Gastroesophageal sphincter (tissue), 4 donors: ENCODE data around the gene EVI2A. TPM values are rescaled to one million over a fixed set of nuclear protein-coding genes. Genes with fewer than 3 reads are reported as not detected.
"Not testable (repeated sequence)": the region's sequence is repeated elsewhere in the genome, so short reads cannot be mapped to it uniquely, and the experiment has no call there.

Source experiments
- ATAC-seq: fragments of 150-250 bp; one replicate; pipeline ENCODE4 v1.9.1; 2016; ENCODE audit warnings: mild to moderate bottlenecking, moderate library complexity
- H3K27ac ChIP-seq, 4 donors: fragments of 200-600 bp; sonication (generic) in 3 of 4; 1 replicate in 3 of 4; 2 replicates in 1 of 4; pipeline ENCODE4 v1.5.1; 2016 to 2019
- H3K27me3 ChIP-seq: fragments of 200-600 bp; sonication (generic); one replicate; pipeline ENCODE4 v1.5.1; 2019
- H3K36me3 ChIP-seq, 2 donors: fragments of 200-600 bp; sonication (generic); one replicate each; pipeline ENCODE4 v1.5.1; 2019; ENCODE audit warnings: control low read depth in 1 of 2
- H3K4me1 ChIP-seq, 3 donors: fragments of 200-600 bp; sonication (generic); 1 replicate in 2 of 3; 2 replicates in 1 of 3; pipeline ENCODE4 v1.5.1; 2016 to 2019; ENCODE audit warnings: control low read depth in 2 of 3
- H3K4me3 ChIP-seq, 2 donors: fragments of 200-600 bp; sonication (generic); one replicate each; pipeline ENCODE4 v1.5.1; 2019; ENCODE audit warnings: mild to moderate bottlenecking in 1 of 2, moderate library complexity in 1 of 2
- H3K9me3 ChIP-seq, 3 donors: fragments of 200-600 bp; sonication (generic); one replicate each; pipeline ENCODE4 v1.5.1; 2017 to 2019; ENCODE audit warnings: control low read depth in 2 of 3
- CTCF ChIP-seq, 4 experiments: fragments of 200-600 bp in 2 of 4; fragments of 450-650 bp in 2 of 4; sonication (generic) in 1 of 4; IDR thresholded peaks; one replicate each; pipeline ENCODE4 v1.5.1; 2017 to 2019; ENCODE audit warnings: antibody characterized with exemption in 4 of 4, mild to moderate bottlenecking in 2 of 4, moderate library complexity in 2 of 4
- EP300 ChIP-seq: sonication (generic); formaldehyde crosslinking; IDR thresholded peaks from one replicate; pipeline ENCODE4 v1.6.1; 2017; ENCODE audit warnings: antibody characterized with exemption, mild to moderate bottlenecking
- POLR2A ChIP-seq, 2 donors: fragments of 450-650 bp; IDR thresholded peaks; one replicate each; pipeline ENCODE4 v1.6.1; 2017; ENCODE audit warnings: antibody characterized with exemption in 2 of 2, mild to moderate bottlenecking in 2 of 2, moderate library complexity in 1 of 2
- POLR2AphosphoS5 ChIP-seq: sonication (generic); formaldehyde crosslinking; IDR thresholded peaks from one replicate; pipeline ENCODE4 v1.6.1; 2017; ENCODE audit warnings: antibody characterized with exemption
- WGBS, 2 donors: methylation state at CpG; one replicate each; pipeline ENCODE4 v1.1.5; 2018; ENCODE audit warnings: low coverage in 1 of 2; 5-methylcytosine and 5-hydroxymethylcytosine counted together
- total RNA-seq, 4 donors: library from RNA; depleted of rRNA; stranded (reverse); fragments of >200 nt; gene quantifications; one replicate each; pipeline ENCODE4 v1.1.0, GENCODE V29; 2016

EVI2A gene
- total RNA-seq, 4 donors from 2014 or later: 0.31 to 13.6 (median 5.3) TPM

GRCh38 chr17:31293581-31293980 is 27.8 kb downstream of the EVI2A start:
- 90 to 100% methylated on average over 2 of the region's 2 CpGs for WGBS, 2 donors
- no peak for ATAC-seq
- Histone ChIP-seq H3K36me3 (no peaks in the 10 kb centered on the region), H3K27ac (no peak overlapping the region), H3K4me1 (no peaks in the 10 kb centered on the region), H3K4me3 (no peak overlapping the region), H3K9me3 (no peaks in the 10 kb centered on the region), H3K27me3 (no peaks in the 10 kb centered on the region)
- TF ChIP-seq EP300 (no peak), POLR2AphosphoS5 (no peak), CTCF (IDR thresholded peaks at IDR 0.05) (no peak), POLR2A (IDR thresholded peaks at IDR 0.05) (no peak)

GRCh38 chr17:31291820-31292219 is 29.6 kb downstream of the EVI2A start:
- H3K27ac ChIP-seq: no peak overlapping the region
- no peak overlapping the region for H3K4me3 ChIP-seq
- no peak for ATAC-seq
- no peak for TF ChIP-seq POLR2AphosphoS5
- no peak for TF ChIP-seq CTCF (IDR thresholded peaks at IDR 0.05)
- TF ChIP-seq POLR2A (IDR thresholded peaks at IDR 0.05): no peak
- TF ChIP-seq EP300: no peak
- no peaks in the 10 kb centered on the region for H3K4me1 ChIP-seq
- H3K36me3 ChIP-seq: peaks cover 0 to 8% of the 10 kb centered on the region in 2 donors
- no peaks in the 10 kb centered on the region for H3K27me3 ChIP-seq
- no peaks in the 10 kb centered on the region for H3K9me3 ChIP-seq

GRCh38 chr17:31289790-31290189 is 31.6 kb downstream of the EVI2A start:
- no peaks in the 10 kb centered on the region for H3K4me1 ChIP-seq
- no peak for ATAC-seq
- WGBS, 2 donors: 48 to 52% methylated on average over 3 of the region's 3 CpGs

GRCh38 chr17:31287932-31288331 is 33.5 kb downstream of the EVI2A start:
- not testable (repeated sequence) for H3K4me1 ChIP-seq, H3K9me3 ChIP-seq, H3K27ac ChIP-seq, H3K27me3 ChIP-seq, H3K4me3 ChIP-seq, ATAC-seq
- WGBS, 2 donors: no CpG with 5 or more reads among the region's 1 CpG
- peaks cover 0 to 19% of the 10 kb centered on the region in 2 donors for H3K36me3 ChIP-seq

More at GRCh38 chr17:31289790-31290189, 31.6 kb downstream of the EVI2A start:
- H3K27me3 ChIP-seq: no peaks in the 10 kb centered on the region
- H3K9me3 ChIP-seq: no peaks in the 10 kb centered on the region
- no peak overlapping the region for H3K27ac ChIP-seq
- peaks cover 0 to 10% of the 10 kb centered on the region in 2 donors for H3K36me3 ChIP-seq
- no peak overlapping the region for H3K4me3 ChIP-seq
- no peak for TF ChIP-seq POLR2AphosphoS5
- no peak for TF ChIP-seq EP300
- TF ChIP-seq CTCF (IDR thresholded peaks at IDR 0.05): no peak
- no peak for TF ChIP-seq POLR2A (IDR thresholded peaks at IDR 0.05)

GRCh38 chr17:31286587-31286986 is 34.8 kb downstream of the EVI2A start:
- Histone ChIP-seq H3K27me3 (no peaks in the 10 kb centered on the region), H3K36me3 (peaks cover 0 to 28% of the 10 kb centered on the region in 2 donors), H3K4me3 (no peak overlapping the region), H3K27ac (no peak overlapping the region), H3K9me3 (no peaks in the 10 kb centered on the region), H3K4me1 (no peaks in the 10 kb centered on the region)
- WGBS, 2 donors: 83 to 91% methylated on average over 1 of the region's 1 CpG
- TF ChIP-seq EP300: no peak
- no peak for TF ChIP-seq POLR2A (IDR thresholded peaks at IDR 0.05)
- no peak for TF ChIP-seq POLR2AphosphoS5
- TF ChIP-seq CTCF (IDR thresholded peaks at IDR 0.05): no peak
- ATAC-seq: no peak

GRCh38 chr17:31283841-31284240 is 37.6 kb downstream of the EVI2A start:
- Histone ChIP-seq H3K27me3 (no peaks in the 10 kb centered on the region), H3K9me3 (no peaks in the 10 kb centered on the region), H3K4me3 (no peak overlapping the region), H3K27ac (no peak overlapping the region), H3K4me1 (no peaks in the 10 kb centered on the region), H3K36me3 (peaks cover 0 to 38% of the 10 kb centered on the region in 2 donors)
- TF ChIP-seq POLR2AphosphoS5 (no peak), CTCF (IDR thresholded peaks at IDR 0.05) (no peak), EP300 (no peak), POLR2A (IDR thresholded peaks at IDR 0.05) (no peak)
- ATAC-seq: no peak
